Peyer's patch (tissue), 4 donors: ENCODE data around the gene VTN. TPM values are rescaled to one million over a fixed set of nuclear protein-coding genes. Genes with fewer than 3 reads are reported as not detected.

Experiments
- DNase-seq, 3 donors: peaks; one replicate each; pipeline ENCODE4 v3.0.0-alpha.2; 2017 to 2019
- H3K27ac ChIP-seq, 4 donors: fragments of 200-600 bp; sonication (generic); one replicate each; pipeline ENCODE4 v1.5.1; 2016 to 2019
- H3K27me3 ChIP-seq, 2 donors: fragments of 200-600 bp; sonication (generic); one replicate each; pipeline ENCODE4 v1.5.1; 2019
- H3K36me3 ChIP-seq, 3 donors: fragments of 200-600 bp; sonication (generic); one replicate each; pipeline ENCODE4 v1.5.1; 2016 to 2019
- H3K4me1 ChIP-seq, 4 donors: fragments of 200-600 bp; sonication (generic); one replicate each; pipeline ENCODE4 v1.5.1; 2016 to 2019
- H3K4me3 ChIP-seq, 4 donors: fragments of 200-600 bp; sonication (generic); 1 replicate in 3 of 4; 2 replicates in 1 of 4; pipeline ENCODE4 v1.5.1; 2016 to 2019; ENCODE audit warnings: mild to moderate bottlenecking in 1 of 4
- H3K9me3 ChIP-seq, 4 donors: fragments of 200-600 bp; sonication (generic); one replicate each; pipeline ENCODE4 v1.5.1; 2016 to 2019; ENCODE audit warnings: mild to moderate bottlenecking in 1 of 4
- CTCF ChIP-seq, 6 experiments: fragments of 450-650 bp in 4 of 6; fragments of 200-600 bp in 2 of 6; sonication (generic) in 1 of 6; IDR thresholded peaks; one replicate each; pipeline ENCODE4 v1.5.1; 2017 to 2019; ENCODE audit warnings: antibody characterized with exemption in 6 of 6, mild to moderate bottlenecking in 3 of 6, moderate library complexity in 1 of 6
- POLR2A ChIP-seq, 2 donors: fragments of 450-650 bp; IDR thresholded peaks; one replicate each; pipeline ENCODE4 v1.5.1; 2017; ENCODE audit warnings: antibody characterized with exemption in 2 of 2, mild to moderate bottlenecking in 2 of 2, moderate library complexity in 2 of 2
- total RNA-seq, 4 donors: library from RNA; depleted of rRNA; stranded (reverse); fragments of >200 nt; gene quantifications; one replicate each; pipeline ENCODE4 v1.1.0, GENCODE V29; 2016

VTN gene
- total RNA-seq, 4 donors from 2014 or later = 0.57 TPM; not detected in 3

- no peaks in the 10 kb centered on the region for H3K27me3 ChIP-seq
- H3K4me3 ChIP-seq = peak overlapping the region; percentile 47 to 76 (median 68)
- peak in 1 of 3 donors; percentile 56 for DNase-seq
- H3K27ac ChIP-seq = peak overlapping the region in 1 of 4 donors; percentile 66
- H3K36me3 ChIP-seq = no peaks in the 10 kb centered on the region
- TF ChIP-seq POLR2A (IDR thresholded peaks at IDR 0.05) (no peak), CTCF (IDR thresholded peaks at IDR 0.05) (no peak)
- no peaks in the 10 kb centered on the region for H3K9me3 ChIP-seq
- H3K4me1 ChIP-seq = peaks cover 0 to 19% (median 8%) of the 10 kb centered on the region in 4 donors
These were observed 51.9 kb downstream of the VTN start for GRCh38 chr17:28317966-28318758.

Other genes starting within 250 kb of the VTN start
- 1 to 10 TPM; 7.7 to 8.9 (median 8.1) TPM for gene TMEM97, start 51.1 kb downstream of the VTN start, total RNA-seq
- gene IFT20, start 34.8 kb downstream of the VTN start, total RNA-seq = 10 to 100 TPM; 34.7 to 69.7 (median 62.0) TPM
- gene TNFAIP1, start 34.5 kb downstream of the VTN start, total RNA-seq = 10 to 100 TPM; 28.9 to 36.3 (median 31.1) TPM
- 10 to 100 TPM; 49.5 to 87.2 (median 79.0) TPM for gene POLDIP2, start 12.8 kb downstream of the VTN start, total RNA-seq
- not detected for gene SEBOX, start 5.1 kb downstream of the VTN start, total RNA-seq
- gene SARM1, start 1.4 kb upstream of the VTN start, total RNA-seq = 10 to 100 TPM; 12.8 to 37.6 (median 24.6) TPM
- gene SLC46A1, start 35.9 kb upstream of the VTN start, total RNA-seq = 10 to 100 TPM in 2 of 4 donors, 1 to 10 TPM in 2; 2.5 to 92.6 (median 15.5) TPM
- gene SLC13A2, start 103.3 kb upstream of the VTN start, total RNA-seq = 100 to 1,000 TPM in 3 of 4 donors, 10 to 100 TPM in 1; 11.6 to 612 (median 544) TPM
- not detected for gene FOXN1, start 136.0 kb upstream of the VTN start, total RNA-seq
- 10 to 100 TPM; 22.6 to 39.2 (median 31.4) TPM for gene UNC119, start 182.3 kb upstream of the VTN start, total RNA-seq
- gene PIGS, start 201.2 kb upstream of the VTN start, total RNA-seq = 100 to 1,000 TPM in 2 of 4 donors, 10 to 100 TPM in 2; 47.0 to 188 (median 107) TPM
- gene ALDOC, start 206.6 kb upstream of the VTN start, total RNA-seq = 100 to 1,000 TPM in 2 of 4 donors, 10 to 100 TPM in 2; 14.9 to 192 (median 120) TPM
- gene SPAG5, start 228.7 kb upstream of the VTN start, total RNA-seq = 10 to 100 TPM; 40.3 to 67.7 (median 49.6) TPM
- 10 to 100 TPM; 11.6 to 36.8 (median 23.3) TPM for gene RSKR, start 243.9 kb upstream of the VTN start, total RNA-seq